GM03348 (cell line): ENCODE data around the gene CYP4F22.
A peak's percentile ranks its signal among the peaks of the same experiment; 100 is the strongest.
"Not testable (repeated sequence)": the region's sequence is repeated elsewhere in the genome, so short reads cannot be mapped to it uniquely, and the experiment has no call there.

ENCODE experiments used
- DNase-seq: peaks from one replicate; pipeline ENCODE4 v3.0.0; 2012; ENCODE audit warnings: low spot score

CYP4F22 gene

DNA sequence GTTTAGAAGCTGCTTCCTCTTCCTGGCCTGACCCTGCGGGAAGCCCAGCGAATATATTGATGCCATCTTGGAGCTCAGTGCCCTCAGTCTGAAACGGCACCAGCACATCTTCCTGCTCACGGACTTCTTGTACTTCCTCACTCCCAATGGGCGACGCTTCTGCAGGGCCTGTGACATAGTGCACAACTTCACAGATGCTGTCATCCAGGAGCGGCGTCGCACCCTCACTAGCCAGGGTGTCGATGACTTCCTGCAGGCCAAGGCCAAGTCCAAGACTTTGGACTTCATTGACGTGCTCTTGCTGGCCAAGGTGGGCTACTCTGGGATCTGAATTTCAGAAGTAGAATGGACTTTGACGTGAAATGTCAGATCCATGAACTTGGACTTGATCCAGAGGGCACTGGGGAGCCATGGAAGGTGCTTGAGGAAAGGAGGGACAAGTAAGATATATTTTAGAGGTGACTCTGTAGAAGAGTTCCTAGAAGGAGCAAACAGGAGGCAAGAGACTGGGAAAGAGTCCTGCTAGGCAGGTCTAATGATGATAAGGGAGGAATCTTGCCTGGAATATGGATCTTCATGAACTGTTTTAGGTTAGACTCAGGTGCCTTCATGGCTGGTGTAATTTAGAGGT is 68.3 kb downstream of the CYP4F22 start:
- no peak for DNase-seq

DNA sequence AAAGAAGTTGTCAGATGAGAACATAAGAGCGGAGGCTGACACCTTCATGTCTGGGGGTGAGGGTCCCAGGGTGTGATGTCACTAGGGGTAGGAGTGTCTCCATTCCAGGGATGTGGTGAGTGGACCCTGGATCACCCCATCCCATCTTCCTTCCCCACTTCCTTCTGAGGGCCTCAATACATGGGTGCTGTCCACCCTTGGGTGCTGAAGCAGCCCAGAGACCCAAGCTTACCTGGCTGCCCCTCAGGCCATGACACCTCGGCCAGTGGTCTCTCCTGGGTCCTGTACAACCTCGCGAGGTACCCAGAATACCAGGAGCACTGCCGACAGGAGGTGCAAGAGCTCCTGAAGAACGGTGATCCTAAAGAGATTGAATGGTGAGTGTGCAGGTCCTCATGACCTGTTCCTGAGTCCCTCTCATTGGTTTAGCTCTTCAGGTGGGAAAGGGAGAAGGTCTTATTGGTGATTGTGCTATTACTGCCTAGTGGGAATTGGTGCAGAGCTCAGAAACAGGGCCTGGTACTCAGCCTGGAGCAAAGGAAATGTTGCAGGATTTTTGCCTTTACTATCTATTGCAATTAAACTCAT is 69.0 kb downstream of the CYP4F22 start:
- DNase-seq = no peak

- no peak for DNase-seq
These were observed 75.0 kb downstream of the CYP4F22 start for GRCh38 chr19:15583346-15583745.

GRCh38 chr19:15584095-15584494 is 75.8 kb downstream of the CYP4F22 start:
- no peak for DNase-seq

DNA sequence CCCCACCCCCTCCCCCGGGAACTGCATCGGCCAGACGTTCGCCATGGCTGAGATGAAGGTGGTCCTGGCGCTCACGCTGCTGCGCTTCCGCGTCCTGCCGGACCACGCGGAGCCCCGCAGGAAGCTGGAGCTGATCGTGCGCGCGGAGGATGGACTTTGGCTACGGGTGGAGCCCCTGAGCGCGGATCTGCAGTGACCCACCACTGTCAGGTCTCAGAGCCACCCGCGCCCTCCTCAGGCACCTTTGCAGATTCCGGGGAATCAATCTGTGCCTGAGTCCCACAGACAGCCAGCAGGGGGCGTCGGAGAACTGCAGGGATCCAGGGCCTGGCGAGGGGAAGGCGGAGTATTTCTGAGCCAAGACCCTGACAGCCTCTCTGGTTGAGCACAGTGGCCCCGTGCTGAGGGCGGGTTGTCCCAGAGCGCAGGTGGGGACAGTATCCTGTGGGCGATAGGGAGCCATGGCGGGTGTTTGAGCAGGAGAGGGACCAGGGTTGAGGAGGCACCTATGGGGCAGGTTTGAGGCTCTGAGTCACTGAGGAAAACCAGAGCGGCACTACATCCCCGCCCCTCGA is 76.3 kb downstream of the CYP4F22 start:
- peak; percentile 90 for DNase-seq

DNA sequence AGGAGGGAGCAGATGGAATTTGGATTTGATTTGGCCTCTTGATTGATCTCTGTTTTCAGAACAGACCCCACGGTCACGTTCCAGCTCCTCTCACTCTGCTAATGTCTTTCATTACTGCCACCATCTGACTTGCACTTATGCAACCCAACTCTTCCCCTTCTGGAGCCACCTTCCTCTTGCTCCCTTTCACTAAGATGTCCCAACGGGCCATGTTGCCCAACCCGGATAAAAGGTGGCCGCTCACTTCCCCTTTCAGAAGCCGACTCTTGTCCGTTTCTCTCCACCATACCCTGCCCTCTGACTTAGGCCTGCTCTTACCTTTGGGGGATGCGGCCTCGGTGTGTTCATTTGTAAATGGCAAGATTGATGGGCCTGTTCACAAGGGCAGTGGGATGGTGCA is 79.3 kb downstream of the CYP4F22 start:
- no peak for DNase-seq

GRCh38 chr19:15588265-15588664 is 79.9 kb downstream of the CYP4F22 start:
- DNase-seq = no peak

DNA sequence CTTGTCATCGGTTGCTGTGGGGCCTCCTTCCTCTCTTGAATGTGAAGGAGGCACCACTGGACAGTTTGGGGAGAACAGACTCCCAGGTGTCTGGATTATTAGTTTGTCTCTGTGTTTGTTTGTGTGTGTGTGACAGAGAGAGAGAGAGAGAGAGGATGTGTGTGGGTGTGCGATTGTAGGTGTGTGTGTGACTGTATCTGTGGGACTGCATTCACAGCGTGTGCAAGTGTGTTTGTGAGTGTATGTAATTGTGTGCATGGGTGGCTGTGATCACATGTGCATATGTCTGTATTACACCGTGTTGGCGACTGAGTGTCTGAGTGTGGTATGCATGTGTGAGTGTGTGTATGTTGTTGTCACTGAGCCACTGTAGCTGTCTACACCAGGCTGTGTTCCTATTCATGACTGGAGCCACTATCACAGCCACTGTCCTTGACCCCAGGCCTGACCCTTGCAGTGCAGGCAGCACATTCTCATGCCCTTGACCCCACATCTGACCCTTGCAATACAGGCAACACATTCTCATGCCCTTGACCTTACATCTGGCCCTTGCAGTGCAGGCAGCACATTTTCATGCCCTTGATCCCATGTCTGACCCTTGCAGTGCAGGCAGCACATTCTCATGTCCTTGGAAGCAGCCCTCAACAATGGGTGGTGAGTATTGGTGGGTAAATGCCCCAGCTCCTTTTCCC is 81.6 kb downstream of the CYP4F22 start:
- no peak for DNase-seq

GRCh38 chr19:15591796-15592195 is 83.5 kb downstream of the CYP4F22 start:
- no peak for DNase-seq

DNA sequence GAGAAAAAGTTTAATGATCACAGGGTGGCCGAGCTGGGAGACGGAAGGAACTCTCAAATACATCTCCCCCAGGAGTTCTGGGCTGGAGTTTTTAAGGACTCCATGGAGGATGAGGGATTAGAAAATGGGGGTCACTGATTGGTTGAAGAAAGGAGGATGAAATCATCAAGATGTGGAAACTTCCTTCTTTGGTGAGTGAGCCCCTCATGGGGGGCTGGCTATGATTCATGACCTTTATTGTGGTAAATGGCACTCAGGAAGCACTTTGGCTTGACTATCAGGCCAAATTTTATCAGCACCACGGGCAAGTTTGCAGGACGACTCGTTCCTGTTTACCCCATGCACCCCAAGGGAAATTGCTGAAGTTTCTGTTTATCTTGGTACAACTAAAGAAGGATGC is 84.2 kb downstream of the CYP4F22 start:
- DNase-seq = not testable (repeated sequence)

DNA sequence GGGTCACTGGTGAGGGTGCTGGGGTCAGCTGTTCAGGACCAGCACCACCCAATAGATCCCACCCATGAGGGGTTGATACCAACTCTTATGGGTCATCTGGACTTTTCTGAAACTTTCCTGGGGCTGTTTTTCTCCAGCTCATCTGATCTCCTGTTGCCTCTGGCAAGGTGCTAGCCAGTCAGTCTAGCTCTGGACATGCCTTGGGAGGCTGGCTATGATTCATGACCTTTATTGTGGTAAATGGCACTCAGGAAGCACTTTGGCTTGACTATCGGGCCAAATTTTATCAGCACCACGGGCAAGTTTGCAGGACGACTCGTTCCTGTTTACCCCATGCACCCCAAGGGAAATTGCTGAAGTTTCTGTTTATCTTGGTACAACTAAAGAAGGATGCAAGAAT is 85.4 kb downstream of the CYP4F22 start:
- not testable (repeated sequence) for DNase-seq

DNA sequence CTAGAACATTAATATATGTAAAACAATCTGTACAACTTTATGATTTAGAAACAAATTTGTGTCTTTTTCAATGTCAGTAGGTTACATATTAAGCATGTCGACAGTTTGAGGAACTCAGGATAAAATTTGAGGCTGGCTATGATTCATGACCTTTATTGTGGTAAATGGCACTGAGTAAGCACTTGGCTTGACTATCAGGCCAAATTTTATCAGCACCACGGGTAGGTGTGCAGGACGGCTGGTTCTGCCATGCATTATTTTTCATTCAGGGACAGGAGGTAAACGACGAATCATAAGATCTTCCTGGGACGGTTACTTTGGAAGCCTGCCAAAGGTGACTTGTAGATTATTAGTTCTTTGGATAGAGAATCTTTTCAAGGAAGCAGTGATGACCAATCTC is 86.7 kb downstream of the CYP4F22 start:
- no peak for DNase-seq
